Thyroid gland (tissue), 4 donors: ENCODE measurements around the gene NDC1. TPM values are rescaled to one million over a fixed set of nuclear protein-coding genes. Genes with fewer than 3 reads are reported as not detected.

Source experiments
- DNase-seq, 2 donors: peaks; one replicate each; pipeline ENCODE4 v3.0.0-alpha.2; 2019
- H3K27ac ChIP-seq, 3 donors: fragments of 200-600 bp; sonication (generic); 1 replicate in 2 of 3; 2 replicates in 1 of 3; pipeline ENCODE4 v1.5.1; 2016 to 2019; ENCODE audit warnings: mild to moderate bottlenecking in 1 of 3, moderate library complexity in 1 of 3
- H3K27me3 ChIP-seq: fragments of 200-600 bp; sonication (generic); one replicate; pipeline ENCODE4 v1.5.1; 2019
- H3K36me3 ChIP-seq, 2 donors: fragments of 200-600 bp; sonication (generic); one replicate each; pipeline ENCODE4 v1.5.1; 2016 to 2019
- H3K4me1 ChIP-seq, 2 donors: fragments of 200-600 bp; sonication (generic); one replicate each; pipeline ENCODE4 v1.5.1; 2017 to 2019
- H3K4me3 ChIP-seq, 3 donors: fragments of 200-600 bp; sonication (generic); replicated peaks in 1 of 3; 1 replicate in 2 of 3; 2 replicates in 1 of 3; pipeline ENCODE4 v1.5.1; 2016; ENCODE audit warnings: mild to moderate bottlenecking in 1 of 3
- H3K9me3 ChIP-seq: fragments of 200-600 bp; sonication (generic); one replicate; pipeline ENCODE4 v1.5.1; 2017
- CTCF ChIP-seq, 6 experiments: fragments of 200-600 bp in 3 of 6; fragments of 450-650 bp in 3 of 6; sonication (generic) in 3 of 6; IDR thresholded peaks; one replicate each; pipeline ENCODE4 v1.5.1; 2016 to 2019; ENCODE audit warnings: antibody characterized with exemption in 6 of 6, mild to moderate bottlenecking in 2 of 6, inconsistent platforms in 1 of 6, moderate library complexity in 1 of 6
- POLR2A ChIP-seq, 2 donors: fragments of 450-650 bp; IDR thresholded peaks; one replicate each; pipeline ENCODE4 v1.6.1; 2017; ENCODE audit warnings: antibody characterized with exemption in 2 of 2, mild to moderate bottlenecking in 2 of 2, moderate library complexity in 1 of 2
- WGBS, 2 donors: methylation state at CpG; one replicate each; pipeline ENCODE4 v1.1.5; 2017; 5-methylcytosine and 5-hydroxymethylcytosine counted together
- intact Hi-C: fragments of 100-400 bp; cut with DNase I; formaldehyde crosslinking; loops from one replicate; pipeline ENCODE4 v1.15.1; 2023
- total RNA-seq, 4 donors: library from RNA; depleted of rRNA; stranded (reverse); fragments of >200 nt; gene quantifications; one replicate each; pipeline ENCODE4 v1.2.3, GENCODE V29; 2016

The NDC1 gene
- total RNA-seq, 4 donors from 2014 or later: 10.4 to 15.4 (median 11.9) TPM

DNA sequence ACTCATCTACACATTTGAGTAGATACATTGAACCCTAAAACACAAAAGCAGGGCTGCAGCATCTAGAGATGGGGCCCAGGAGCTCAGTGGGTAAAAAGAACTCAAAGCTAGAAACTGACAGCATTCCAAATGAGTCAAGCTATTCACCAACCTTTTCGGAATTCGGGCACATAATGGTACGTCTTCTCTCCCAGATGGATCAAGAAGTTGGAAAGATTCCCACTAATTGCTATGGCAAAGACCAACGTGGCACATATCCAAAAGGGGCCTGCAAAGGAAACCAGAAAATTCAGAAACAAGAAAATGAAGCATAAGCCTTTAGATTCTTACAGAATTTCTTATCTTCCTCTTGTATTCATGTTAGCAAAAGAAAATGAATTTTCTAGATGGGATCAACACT, 33.1 kb upstream of the NDC1 start:
- no peak for TF ChIP-seq CTCF (IDR thresholded peaks at IDR 0.05)
- TF ChIP-seq POLR2A (IDR thresholded peaks at IDR 0.05): no peak
- Histone ChIP-seq H3K4me3 (no peak overlapping the region), H3K36me3 (peaks cover 45 to 54% of the 10 kb centered on the region in 2 donors), H3K27me3 (no peaks in the 10 kb centered on the region), H3K9me3 (no peaks in the 10 kb centered on the region), H3K27ac (no peak overlapping the region), H3K4me1 (no peaks in the 10 kb centered on the region)
- 84% methylated on average over 4 of the region's 4 CpGs for WGBS, 2 donors
- no peak for DNase-seq
- intact Hi-C loops: no loop called here

DNA sequence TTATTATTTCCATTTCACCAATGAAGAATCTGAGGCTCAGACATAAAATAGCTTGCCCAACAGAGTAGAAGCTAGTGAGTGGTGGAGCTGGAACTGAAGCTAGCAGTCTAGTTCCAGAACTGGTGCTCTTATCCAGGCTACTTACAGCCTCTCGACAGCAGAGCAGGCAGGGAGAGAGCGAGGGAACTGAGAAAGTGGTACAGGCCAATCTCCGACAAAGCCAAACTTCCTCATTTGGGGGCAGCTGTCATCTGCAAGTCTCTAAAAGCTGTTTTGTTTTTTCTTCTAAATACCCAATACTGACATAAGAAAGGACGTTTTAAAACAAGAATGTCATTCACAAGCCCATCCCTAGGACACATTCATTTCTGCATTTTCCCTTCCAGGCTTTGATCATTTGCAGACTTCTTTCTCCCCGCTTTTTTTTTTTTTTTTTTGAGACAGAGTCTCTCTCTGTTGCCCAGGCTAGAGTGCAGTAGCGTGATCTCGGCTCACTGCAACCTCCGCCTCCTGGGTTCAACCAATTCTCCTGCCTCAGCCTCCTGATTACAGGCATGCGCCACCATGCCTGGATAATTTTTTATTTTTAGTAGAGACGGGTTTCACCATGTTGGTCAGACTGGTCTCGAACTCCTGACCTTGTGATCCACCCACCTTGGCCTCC, 31.5 kb upstream of the NDC1 start:
- no peak for TF ChIP-seq POLR2A (IDR thresholded peaks at IDR 0.05)
- TF ChIP-seq CTCF (IDR thresholded peaks at IDR 0.05): no peak
- intact Hi-C loops: no loop called here
- peaks cover 47 to 53% of the 10 kb centered on the region in 2 donors for H3K36me3 ChIP-seq
- H3K4me1 ChIP-seq: no peaks in the 10 kb centered on the region
- DNase-seq: no peak
- H3K27me3 ChIP-seq: no peaks in the 10 kb centered on the region
- 90 to 92% methylated on average over 11 of the region's 11 CpGs for WGBS, 2 donors
- H3K27ac ChIP-seq: no peak overlapping the region
- no peaks in the 10 kb centered on the region for H3K9me3 ChIP-seq
- no peak overlapping the region for H3K4me3 ChIP-seq

DNA sequence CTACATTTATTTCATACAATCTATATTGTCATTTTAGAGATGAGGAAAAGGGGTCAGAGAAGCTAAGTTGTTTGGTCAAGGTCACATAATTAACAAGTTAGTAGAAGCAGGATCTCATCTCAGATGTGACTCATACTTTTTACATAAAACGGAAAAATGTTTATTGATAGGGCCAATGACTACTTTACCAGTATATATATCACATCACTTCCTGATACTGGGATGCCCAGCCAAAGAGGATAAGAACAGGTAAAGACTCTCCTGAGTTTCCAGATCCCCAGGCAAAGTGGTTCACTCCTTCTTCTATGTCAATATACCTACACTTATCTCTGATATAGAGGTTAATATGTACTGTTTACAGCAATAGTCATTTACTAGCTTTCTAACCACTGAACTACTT, 30.5 kb upstream of the NDC1 start:
- no peaks in the 10 kb centered on the region for H3K9me3 ChIP-seq
- H3K27me3 ChIP-seq: no peaks in the 10 kb centered on the region
- DNase-seq: no peak
- 92 to 96% methylated on average over 1 of the region's 1 CpG for WGBS, 2 donors
- intact Hi-C loops: no loop called here
- TF ChIP-seq CTCF (IDR thresholded peaks at IDR 0.05) (no peak), POLR2A (IDR thresholded peaks at IDR 0.05) (no peak)
- peaks cover 53 to 62% of the 10 kb centered on the region in 2 donors for H3K36me3 ChIP-seq
- no peak overlapping the region for H3K4me3 ChIP-seq
- H3K4me1 ChIP-seq: no peaks in the 10 kb centered on the region
- H3K27ac ChIP-seq: no peak overlapping the region

DNA sequence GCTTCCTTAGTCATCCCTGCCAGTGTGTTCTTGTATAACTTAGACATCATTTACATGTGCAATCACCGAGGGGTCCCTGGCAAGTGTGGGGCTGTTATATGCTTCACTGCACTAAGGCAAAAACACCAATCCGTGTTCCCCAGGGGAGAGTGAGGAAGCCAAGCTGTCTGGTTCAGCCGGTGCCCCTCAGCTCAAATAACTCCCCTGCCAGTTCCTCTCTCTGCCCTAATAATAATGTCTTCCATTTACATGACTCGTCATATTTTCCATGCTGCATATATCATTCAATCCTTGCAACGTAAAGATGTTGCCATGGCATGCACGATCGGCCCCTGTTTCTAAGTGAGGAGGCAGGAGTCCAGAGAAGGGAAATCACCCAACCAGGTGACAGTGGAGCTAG, 24.4 kb upstream of the NDC1 start:
- Histone ChIP-seq H3K4me3 (no peak overlapping the region), H3K36me3 (peaks cover 35 to 45% of the 10 kb centered on the region in 2 donors), H3K27me3 (no peaks in the 10 kb centered on the region), H3K27ac (no peak overlapping the region), H3K9me3 (no peaks in the 10 kb centered on the region), H3K4me1 (no peaks in the 10 kb centered on the region)
- 72 to 74% methylated on average over 7 of the region's 7 CpGs for WGBS, 2 donors
- intact Hi-C loops: no loop called here
- DNase-seq: no peak
- TF ChIP-seq CTCF (IDR thresholded peaks at IDR 0.05): no peak
- no peak for TF ChIP-seq POLR2A (IDR thresholded peaks at IDR 0.05)

DNA sequence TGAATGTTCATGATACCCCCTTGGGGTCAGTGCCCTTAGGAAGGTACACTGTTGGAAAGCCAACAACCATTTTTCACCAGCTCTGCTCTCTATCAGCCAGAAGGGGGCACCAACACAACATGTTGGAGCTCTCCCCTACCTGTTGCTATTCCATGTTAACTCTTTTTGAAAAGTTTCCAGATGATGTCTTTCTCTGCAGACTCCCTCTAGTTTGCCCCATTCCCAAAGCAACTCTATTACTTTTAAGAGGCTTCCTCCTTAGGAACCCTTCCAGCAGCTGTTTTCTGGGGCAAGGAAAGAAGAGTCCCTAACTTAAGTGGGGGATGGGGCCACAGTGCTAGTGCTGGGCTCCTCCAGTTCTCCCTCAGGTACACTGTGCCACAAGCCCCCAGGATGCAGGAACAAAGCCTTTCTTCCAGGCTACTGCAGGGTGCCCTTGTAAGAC, 22.9 kb upstream of the NDC1 start:
- intact Hi-C loops: no loop called here
- Histone ChIP-seq H3K4me1 (no peaks in the 10 kb centered on the region), H3K36me3 (peaks cover 41 to 48% of the 10 kb centered on the region in 2 donors), H3K4me3 (no peak overlapping the region), H3K27ac (no peak overlapping the region), H3K27me3 (no peaks in the 10 kb centered on the region), H3K9me3 (no peaks in the 10 kb centered on the region)
- TF ChIP-seq CTCF (IDR thresholded peaks at IDR 0.05) (peak; percentile 45 to 78 (median 61)), POLR2A (IDR thresholded peaks at IDR 0.05) (no peak)
- DNase-seq: peak; percentile 30 to 52
